CD4-positive, alpha-beta T cell (primary cell): Measurements from ENCODE around the gene TMUB1. TPM values are rescaled to one million over a fixed set of nuclear protein-coding genes. Genes with fewer than 3 reads are reported as not detected.

ENCODE experiments used
- ATAC-seq: fragments of 200-7000 bp; cut with Tn5 transposase; one replicate; pipeline ENCODE4 v1.10.0; 2022; ENCODE audit warnings: mild to moderate bottlenecking; ENCODE audit not compliant: poor library complexity
- CTCF ChIA-PET: fragments of 350-600 bp; sonication (Branson Sonifier 250); formaldehyde crosslinking; loops from one replicate; lab custom pipeline; 2021; ENCODE audit warnings: antibody characterized with exemption, inconsistent platforms; lab: Charles Lee
- POLR2A ChIA-PET: fragments of 350-600 bp; sonication (Branson Sonifier 250); formaldehyde crosslinking; loops from one replicate; lab custom pipeline; 2021; ENCODE audit warnings: antibody characterized with exemption, inconsistent platforms; lab: Charles Lee
- DNase-seq, 14 experiments: peaks; one replicate each; pipeline ENCODE4 v3.0.0-alpha.2; 2013 to 2020; ENCODE audit warnings: mixed read lengths in 2 of 14
- H3K27ac ChIP-seq, 2 donors: one replicate each; pipeline versions ENCODE4 v1.5.1 to v1.7.0; 2013; ENCODE audit warnings: low read length in 2 of 2, low read depth in 1 of 2, mild to moderate bottlenecking in 1 of 2
- H3K27me3 ChIP-seq, 2 experiments: 1 replicate in 1 of 2; 2 replicates in 1 of 2; pipeline versions ENCODE4 v1.6.1 to v1.7.0; 2013; ENCODE audit warnings: low read length in 2 of 2, control low read depth in 1 of 2, mild to moderate bottlenecking in 1 of 2, moderate library complexity in 1 of 2; ENCODE audit not compliant: insufficient read depth in 2 of 2, control insufficient read depth in 1 of 2
- H3K36me3 ChIP-seq: one replicate; pipeline ENCODE4 v1.6.1; 2013; ENCODE audit warnings: low read length, control low read depth; ENCODE audit not compliant: insufficient read depth
- H3K4me1 ChIP-seq: one replicate; pipeline ENCODE4 v1.6.1; 2013; ENCODE audit warnings: low read length, control low read depth; ENCODE audit not compliant: insufficient read depth
- H3K4me3 ChIP-seq: one replicate; pipeline ENCODE4 v1.5.1; 2013; ENCODE audit warnings: mild to moderate bottlenecking, low read length, moderate library complexity
- H3K9me3 ChIP-seq, 2 experiments: 1 replicate in 1 of 2; 2 replicates in 1 of 2; pipeline versions ENCODE4 v1.6.1 to v1.7.0; 2013; ENCODE audit warnings: low read length in 2 of 2, mild to moderate bottlenecking in 2 of 2, control low read depth in 1 of 2, moderate library complexity in 1 of 2; ENCODE audit not compliant: control insufficient read depth in 1 of 2, insufficient read depth in 1 of 2
- H3K27ac Mint-ChIP-seq: one replicate; pipeline ENCODE4 v1.8.0; 2020; ENCODE audit warnings: mixed read lengths
- H3K27me3 Mint-ChIP-seq: one replicate; pipeline ENCODE4 v1.8.0; 2021; ENCODE audit warnings: mixed read lengths
- H3K36me3 Mint-ChIP-seq: one replicate; pipeline ENCODE4 v1.8.0; 2021; ENCODE audit warnings: low read depth, mixed read lengths
- H3K4me1 Mint-ChIP-seq: one replicate; pipeline ENCODE4 v1.8.0; 2021; ENCODE audit warnings: low read depth, mixed read lengths
- H3K4me3 Mint-ChIP-seq: one replicate; pipeline ENCODE4 v1.8.0; 2020; ENCODE audit warnings: mild to moderate bottlenecking, mixed read lengths
- H3K9me3 Mint-ChIP-seq: one replicate; pipeline ENCODE4 v1.8.0; 2020; ENCODE audit warnings: mixed read lengths
- CTCF ChIP-seq: fragments of 200-600 bp; IDR thresholded peaks from one replicate; pipeline ENCODE4 v1.8.0; 2022; ENCODE audit warnings: antibody characterized with exemption, mild to moderate bottlenecking
- intact Hi-C, 2 experiments: fragments of 100-400 bp; cut with DNase I in 1 of 2; cut with micrococcal nuclease in 1 of 2; formaldehyde crosslinking; loops; one replicate each; pipeline versions ENCODE4 v1.15.1 to v1.9.0; 2023 to 2025; cut with DNase I, micrococcal nuclease
- total RNA-seq, 174 experiments: library from RNA in 2 of 174; stranded (reverse) in 2 of 174; gene quantifications; one replicate each; pipeline ENCODE4 v1.2.3 and lab custom pipeline; 2021 to 2026

The TMUB1 gene
- total RNA-seq, 2 experiments from 2014 or later: 44.5 to 46.6 TPM

DNA sequence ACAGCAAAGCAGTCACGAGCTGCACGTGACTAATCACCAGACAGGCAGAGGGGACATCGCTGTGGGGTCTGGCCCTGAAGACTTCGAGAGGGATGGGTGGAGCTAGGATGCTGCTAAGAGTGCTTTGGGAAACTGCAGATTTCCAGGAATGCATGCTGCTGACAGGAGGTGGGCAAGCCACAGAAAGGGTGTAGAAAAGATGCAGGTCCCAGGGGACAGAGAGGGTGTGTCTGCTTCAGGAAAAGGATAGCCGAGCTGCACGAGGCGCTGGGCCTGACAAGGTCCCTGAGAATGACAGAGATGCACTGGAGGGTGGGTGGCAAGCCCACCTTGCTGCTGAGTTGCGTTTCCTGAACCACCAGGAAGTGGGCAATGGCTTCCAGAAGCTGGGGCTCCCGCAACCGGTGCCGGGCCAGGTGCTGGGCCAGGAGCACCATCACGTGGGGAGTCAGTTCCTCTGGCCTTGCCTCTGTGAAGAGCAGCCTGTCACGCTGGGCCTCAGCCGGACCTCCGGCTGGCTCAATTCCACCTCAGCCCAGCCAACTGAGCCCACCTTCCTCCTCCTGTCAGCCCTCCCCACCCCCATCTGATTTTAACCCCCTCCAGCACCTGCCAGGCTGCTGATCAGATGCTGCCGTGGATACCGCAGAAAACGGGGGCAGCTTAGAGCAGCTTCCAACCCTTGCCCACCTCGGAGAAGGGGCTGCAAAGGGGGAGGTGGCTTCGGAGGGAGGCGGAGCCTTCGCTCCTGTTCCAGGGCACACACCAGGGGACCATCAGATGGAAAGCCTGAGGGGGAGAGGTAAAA is 4.9 kb downstream of the TMUB1 start:
- intact Hi-C loops: no loop called here
- Histone ChIP-seq H3K4me1 (peaks cover 38% of the 10 kb centered on the region), H3K36me3 (peaks cover 41% of the 10 kb centered on the region), H3K9me3 (no peaks in the 10 kb centered on the region), H3K27me3 (no peaks in the 10 kb centered on the region), H3K4me3 (no peak overlapping the region), H3K27ac (no peak overlapping the region)
- Mint-ChIP-seq H3K36me3 (peaks cover 34% of the 10 kb centered on the region), H3K4me3 (peak overlapping the region; percentile 92), H3K9me3 (no peaks in the 10 kb centered on the region), H3K27me3 (no peaks in the 10 kb centered on the region), H3K4me1 (peaks cover 25% of the 10 kb centered on the region), H3K27ac (peak overlapping the region; percentile 78)
- DNase-seq (no peak), ATAC-seq (no peak)
- POLR2A ChIA-PET: interaction anchor here (1.4 kb wide), 1 partner anchor 20 kb away, joined by 4 read pairs; no protein-coding TSS in a partner anchor
- CTCF ChIA-PET: no interaction called here
- TF ChIP-seq CTCF: no peak

- ChIA-PET POLR2A (interaction anchor here (1.4 kb wide), 1 partner anchor 19 kb away, joined by 4 read pairs; no protein-coding TSS in a partner anchor), CTCF (no interaction called here)
- ATAC-seq (no peak), DNase-seq (no peak)
- no peaks in the 10 kb centered on the region for H3K9me3 ChIP-seq
- H3K4me1 Mint-ChIP-seq: peaks cover 21% of the 10 kb centered on the region
- H3K9me3 Mint-ChIP-seq: no peaks in the 10 kb centered on the region
- intact Hi-C loops: no loop called here
- H3K27me3 ChIP-seq: no peaks in the 10 kb centered on the region
- H3K36me3 ChIP-seq: peaks cover 44% of the 10 kb centered on the region
- TF ChIP-seq CTCF: no peak
- no peak overlapping the region for H3K27ac ChIP-seq
- peaks cover 32% of the 10 kb centered on the region for H3K36me3 Mint-ChIP-seq
- peak overlapping the region; percentile 69 for H3K27ac Mint-ChIP-seq
- peak overlapping the region; percentile 92 for H3K4me3 Mint-ChIP-seq
- peaks cover 37% of the 10 kb centered on the region for H3K4me1 ChIP-seq
- H3K27me3 Mint-ChIP-seq: no peaks in the 10 kb centered on the region
- H3K4me3 ChIP-seq: no peak overlapping the region
Measured at GRCh38 chr7:151077705-151078232, 5.5 kb downstream of the TMUB1 start.

DNA sequence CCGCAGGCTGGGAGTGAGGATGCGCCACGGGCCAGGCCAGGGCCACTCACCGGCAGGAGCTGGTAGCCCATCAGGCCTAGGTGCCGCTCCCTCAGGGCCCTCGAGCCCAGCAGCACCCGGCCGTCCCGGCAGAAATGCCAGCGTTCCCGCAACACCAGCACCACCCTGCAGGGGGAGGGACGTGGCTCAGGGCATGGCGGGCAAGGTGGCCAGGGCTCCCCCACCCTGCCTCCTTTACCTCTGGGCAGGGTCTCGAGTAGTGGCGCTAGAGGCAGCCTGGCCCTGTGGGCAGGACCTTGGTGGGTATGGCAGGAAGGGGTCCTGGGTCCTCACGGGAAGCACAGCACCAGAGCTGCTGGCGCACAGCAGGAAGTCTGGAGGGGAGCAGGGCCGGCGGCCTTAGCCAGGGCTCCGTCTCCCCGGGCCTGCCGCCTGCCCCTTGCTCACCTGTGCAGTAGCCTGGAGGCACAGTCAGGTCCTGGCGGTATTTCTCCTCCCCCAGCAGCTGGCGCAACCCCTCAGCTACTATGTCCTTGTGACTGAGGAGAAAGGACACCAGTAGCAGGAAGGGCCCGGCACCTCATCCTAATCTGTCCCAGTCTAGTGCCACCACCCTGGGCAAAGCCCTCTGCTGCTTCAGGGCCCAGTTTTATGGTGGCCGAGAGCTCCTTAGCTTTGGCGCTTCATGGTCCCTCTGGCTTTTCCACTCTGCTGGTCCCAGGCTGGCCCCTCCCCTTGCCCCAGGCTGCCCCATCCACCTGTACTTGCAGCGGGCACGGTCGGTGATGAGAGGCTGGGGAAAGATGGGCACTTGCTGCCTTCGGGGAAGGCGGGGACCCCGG is 6.2 kb downstream of the TMUB1 start:
- H3K27me3 ChIP-seq: no peaks in the 10 kb centered on the region
- Mint-ChIP-seq H3K27ac (no peak overlapping the region), H3K27me3 (no peaks in the 10 kb centered on the region), H3K9me3 (no peaks in the 10 kb centered on the region), H3K4me3 (no peak overlapping the region), H3K36me3 (peaks cover 34% of the 10 kb centered on the region), H3K4me1 (peaks cover 18% of the 10 kb centered on the region)
- intact Hi-C loops: no loop called here
- CTCF ChIA-PET: no interaction called here
- no peak for TF ChIP-seq CTCF
- no peak for ATAC-seq
- H3K27ac ChIP-seq: no peak overlapping the region
- POLR2A ChIA-PET: interaction anchor here (1.4 kb wide), 1 partner anchor 18 kb away, joined by 4 read pairs; no protein-coding TSS in a partner anchor
- peak in 2 of 14 experiments; percentile 29 to 50 for DNase-seq
- H3K4me1 ChIP-seq: peaks cover 30% of the 10 kb centered on the region
- no peaks in the 10 kb centered on the region for H3K9me3 ChIP-seq
- no peak overlapping the region for H3K4me3 ChIP-seq
- H3K36me3 ChIP-seq: peaks cover 47% of the 10 kb centered on the region
